Suprapubic skin (tissue), 3 donors: Measurements from ENCODE around the gene LLGL2.

ENCODE experiments used
- CTCF ChIP-seq, 2 donors: fragments of 200-600 bp in 1 of 2; fragments of 450-650 bp in 1 of 2; sonication (generic) in 1 of 2; IDR thresholded peaks; one replicate each; pipeline ENCODE4 v1.5.1; 2016 to 2019; ENCODE audit warnings: antibody characterized with exemption in 2 of 2, mild to moderate bottlenecking in 1 of 2, moderate library complexity in 1 of 2
- EP300 ChIP-seq: sonication (generic); formaldehyde crosslinking; IDR thresholded peaks from one replicate; pipeline ENCODE4 v1.6.1; 2017; ENCODE audit warnings: antibody characterized with exemption
- POLR2A ChIP-seq, 2 donors: fragments of 450-650 bp; IDR thresholded peaks; one replicate each; pipeline ENCODE4 v1.6.1; 2017; ENCODE audit warnings: antibody characterized with exemption in 2 of 2, mild to moderate bottlenecking in 2 of 2, moderate library complexity in 2 of 2

- TF ChIP-seq CTCF (IDR thresholded peaks at IDR 0.05): no peak
- TF ChIP-seq POLR2A (IDR thresholded peaks at IDR 0.05): no peak
- no peak for TF ChIP-seq EP300
These were observed 88.5 kb downstream of the LLGL2 start for GRCh38 chr17:75614006-75614405.
